Upper lobe of left lung (tissue), 6 donors: Measurements from ENCODE around the gene GLIPR2. TPM values are rescaled to one million over a fixed set of nuclear protein-coding genes. Genes with fewer than 3 reads are reported as not detected.

Experiments
- ATAC-seq, 2 donors: fragments of 200-7000 bp; cut with Tn5 transposase; one replicate each; pipeline ENCODE4 v1.9.1; 2022; ENCODE audit warnings: mild to moderate bottlenecking in 2 of 2, moderate library complexity in 2 of 2; ENCODE audit not compliant: low FRiP score in 2 of 2
- DNase-seq, 2 donors: peaks; one replicate each; pipeline ENCODE4 v3.0.0-alpha.2; 2019 to 2020
- H3K27ac ChIP-seq, 4 donors: fragments of 200-600 bp; sonication (generic); one replicate each; pipeline ENCODE4 v1.5.1; 2016 to 2019
- H3K27me3 ChIP-seq, 4 donors: fragments of 200-600 bp; sonication (generic); one replicate each; pipeline ENCODE4 v1.5.1; 2017 to 2019
- H3K36me3 ChIP-seq, 4 donors: fragments of 200-600 bp; sonication (generic); one replicate each; pipeline ENCODE4 v1.5.1; 2016 to 2019
- H3K4me1 ChIP-seq, 4 donors: fragments of 200-600 bp; sonication (generic); one replicate each; pipeline ENCODE4 v1.5.1; 2018 to 2019
- H3K4me3 ChIP-seq, 4 donors: fragments of 200-600 bp; sonication (generic); one replicate each; pipeline ENCODE4 v1.5.1; 2017 to 2019; ENCODE audit warnings: mild to moderate bottlenecking in 2 of 4, moderate library complexity in 1 of 4
- H3K9me3 ChIP-seq, 4 donors: fragments of 200-600 bp; sonication (generic); one replicate each; pipeline ENCODE4 v1.5.1; 2018 to 2019
- EP300 ChIP-seq, 4 donors: sonication (generic); formaldehyde crosslinking; IDR thresholded peaks; one replicate each; pipeline ENCODE4 v1.5.1; 2017; ENCODE audit warnings: antibody characterized with exemption in 4 of 4, control low read depth in 2 of 4
- POLR2A ChIP-seq, 4 donors: fragments of 450-650 bp; IDR thresholded peaks; one replicate each; pipeline ENCODE4 v1.5.1; 2016 to 2017; ENCODE audit warnings: antibody characterized with exemption in 4 of 4, mild to moderate bottlenecking in 2 of 4
- POLR2AphosphoS5 ChIP-seq, 2 donors: sonication (generic); formaldehyde crosslinking; IDR thresholded peaks; one replicate each; pipeline ENCODE4 v1.5.1; 2017; ENCODE audit warnings: antibody characterized with exemption in 2 of 2
- WGBS, 2 donors: methylation state at CpG; one replicate each; pipeline ENCODE4 v1.1.5; 2017 to 2018; 5-methylcytosine and 5-hydroxymethylcytosine counted together
- total RNA-seq, 6 donors: library from RNA; depleted of rRNA in 4 of 6; stranded (reverse); fragments of >200 nt in 4 of 6; gene quantifications; one replicate each; pipeline versions ENCODE4 v1.1.0 to v1.2.1, GENCODE V29; 2016 to 2021
- TF ChIP-seq, protein P1 (sequence below), 6 experiments: fragments of 450-650 bp in 4 of 6; fragments of 200-600 bp in 2 of 6; sonication (generic) in 2 of 6; IDR thresholded peaks; one replicate each; pipeline ENCODE4 v1.5.1; 2016 to 2019; ENCODE audit warnings: antibody characterized with exemption in 6 of 6
- donor health status: DM: no; HTN: no; CAD: no; lungs with moderate emphysema.
- donor health status: DM: no; HTN: yes; CAD: no; lungs with severe emphysema.

Gene GLIPR2
- total RNA-seq, 6 donors from 2014 or later, result 39.6 to 131 (median 66.0) TPM

DNA sequence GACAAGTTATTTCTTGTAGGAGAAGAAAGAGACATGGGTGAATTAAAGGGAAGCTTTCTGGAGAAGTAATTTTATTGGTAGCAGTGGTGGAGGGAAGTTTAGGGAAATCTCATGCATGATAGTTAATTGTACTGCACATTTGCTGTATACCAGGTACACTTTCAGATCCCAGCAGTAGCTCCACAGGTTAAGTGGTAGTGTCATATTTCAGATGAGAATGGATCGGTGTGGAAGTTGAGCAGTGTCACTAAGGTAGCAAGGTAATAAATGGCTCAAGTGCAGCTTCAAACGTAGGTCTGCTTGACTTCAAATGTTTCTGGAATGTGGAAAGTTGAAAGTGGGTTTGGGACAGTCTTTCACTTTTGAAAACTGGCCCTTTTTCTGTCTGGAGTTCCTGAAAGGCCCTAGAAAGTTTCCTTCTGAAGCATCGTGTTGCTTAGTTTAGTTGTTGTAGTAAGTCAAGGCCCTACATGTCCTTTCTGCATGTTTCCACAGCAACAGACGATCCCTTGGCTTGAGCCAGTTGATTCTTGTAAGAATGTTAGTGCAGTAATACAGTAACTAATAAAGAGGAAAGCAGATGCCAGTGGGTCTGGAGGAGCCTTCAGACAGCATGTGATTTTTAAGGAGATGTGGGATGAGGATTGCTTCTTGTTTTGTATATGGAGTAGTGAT is 57.9 kb downstream of the GLIPR2 start:
- H3K9me3 ChIP-seq, result no peaks in the 10 kb centered on the region
- peaks cover 33 to 54% (median 37%) of the 10 kb centered on the region in 4 donors for H3K4me1 ChIP-seq
- ATAC-seq, result no peak
- DNase-seq, result no peak
- peaks cover 9 to 46% (median 19%) of the 10 kb centered on the region in 4 donors for H3K36me3 ChIP-seq
- peak overlapping the region in 1 of 4 donors; percentile 90 for H3K4me3 ChIP-seq
- no peaks in the 10 kb centered on the region for H3K27me3 ChIP-seq
- H3K27ac ChIP-seq, result peak overlapping the region in 3 of 4 donors; percentile 1 to 42 (median 20)
- TF ChIP-seq POLR2A (IDR thresholded peaks at IDR 0.05) (no peak), POLR2AphosphoS5 (IDR thresholded peaks at IDR 0.05) (no peak), EP300 (IDR thresholded peaks at IDR 0.05) (no peak)
- TF ChIP-seq, protein P1, sequence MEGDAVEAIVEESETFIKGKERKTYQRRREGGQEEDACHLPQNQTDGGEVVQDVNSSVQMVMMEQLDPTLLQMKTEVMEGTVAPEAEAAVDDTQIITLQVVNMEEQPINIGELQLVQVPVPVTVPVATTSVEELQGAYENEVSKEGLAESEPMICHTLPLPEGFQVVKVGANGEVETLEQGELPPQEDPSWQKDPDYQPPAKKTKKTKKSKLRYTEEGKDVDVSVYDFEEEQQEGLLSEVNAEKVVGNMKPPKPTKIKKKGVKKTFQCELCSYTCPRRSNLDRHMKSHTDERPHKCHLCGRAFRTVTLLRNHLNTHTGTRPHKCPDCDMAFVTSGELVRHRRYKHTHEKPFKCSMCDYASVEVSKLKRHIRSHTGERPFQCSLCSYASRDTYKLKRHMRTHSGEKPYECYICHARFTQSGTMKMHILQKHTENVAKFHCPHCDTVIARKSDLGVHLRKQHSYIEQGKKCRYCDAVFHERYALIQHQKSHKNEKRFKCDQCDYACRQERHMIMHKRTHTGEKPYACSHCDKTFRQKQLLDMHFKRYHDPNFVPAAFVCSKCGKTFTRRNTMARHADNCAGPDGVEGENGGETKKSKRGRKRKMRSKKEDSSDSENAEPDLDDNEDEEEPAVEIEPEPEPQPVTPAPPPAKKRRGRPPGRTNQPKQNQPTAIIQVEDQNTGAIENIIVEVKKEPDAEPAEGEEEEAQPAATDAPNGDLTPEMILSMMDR (IDR thresholded peaks at IDR 0.05), result no peak
- WGBS, 2 donors, result 46 to 48% methylated on average over 4 of the region's 4 CpGs

DNA sequence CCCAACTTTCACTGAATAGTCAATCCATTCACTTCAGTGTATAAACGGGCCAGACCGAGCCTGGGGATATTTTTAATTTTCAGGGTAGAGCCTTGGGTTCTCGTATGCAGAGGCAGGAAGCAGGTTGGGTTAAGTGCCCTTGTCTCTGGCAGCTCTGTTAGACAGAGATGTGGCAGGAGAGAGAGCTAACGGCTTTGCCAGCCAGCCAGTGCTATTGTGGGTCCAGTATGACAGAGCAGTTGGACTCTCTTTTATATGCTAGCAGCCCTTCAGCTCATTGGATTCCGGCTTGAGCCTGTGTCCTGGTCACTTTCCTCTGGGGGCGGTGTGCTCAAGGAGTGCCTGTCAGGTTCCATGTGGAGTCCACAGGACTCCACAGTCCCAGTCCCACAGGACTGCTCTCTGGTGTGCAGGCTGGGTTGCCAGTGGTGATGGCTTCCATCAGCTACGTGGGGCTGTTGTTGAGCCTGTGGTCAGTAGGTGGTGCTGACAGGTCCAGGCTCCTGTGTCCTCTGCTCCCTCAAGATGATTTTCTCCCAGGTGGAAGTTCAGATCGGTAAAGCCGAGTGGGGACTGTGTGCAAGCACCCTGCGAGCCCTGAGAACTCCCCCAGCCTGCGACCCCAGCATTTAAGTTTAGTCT is 68.5 kb downstream of the GLIPR2 start:
- Histone ChIP-seq H3K4me3 (no peak overlapping the region), H3K4me1 (peaks cover 8 to 24% (median 14%) of the 10 kb centered on the region in 4 donors), H3K9me3 (no peaks in the 10 kb centered on the region), H3K27ac (no peak overlapping the region), H3K36me3 (peaks cover 52 to 99% (median 85%) of the 10 kb centered on the region in 4 donors), H3K27me3 (no peaks in the 10 kb centered on the region)
- ATAC-seq (no peak), DNase-seq (no peak)
- TF ChIP-seq POLR2AphosphoS5 (IDR thresholded peaks at IDR 0.05), result no peak
- TF ChIP-seq EP300 (IDR thresholded peaks at IDR 0.05), result no peak
- TF ChIP-seq, protein P1 (IDR thresholded peaks at IDR 0.05), result no peak
- no peak for TF ChIP-seq POLR2A (IDR thresholded peaks at IDR 0.05)
- WGBS, 2 donors, result 87 to 88% methylated on average over 9 to 11 of the region's 11 CpGs

DNA sequence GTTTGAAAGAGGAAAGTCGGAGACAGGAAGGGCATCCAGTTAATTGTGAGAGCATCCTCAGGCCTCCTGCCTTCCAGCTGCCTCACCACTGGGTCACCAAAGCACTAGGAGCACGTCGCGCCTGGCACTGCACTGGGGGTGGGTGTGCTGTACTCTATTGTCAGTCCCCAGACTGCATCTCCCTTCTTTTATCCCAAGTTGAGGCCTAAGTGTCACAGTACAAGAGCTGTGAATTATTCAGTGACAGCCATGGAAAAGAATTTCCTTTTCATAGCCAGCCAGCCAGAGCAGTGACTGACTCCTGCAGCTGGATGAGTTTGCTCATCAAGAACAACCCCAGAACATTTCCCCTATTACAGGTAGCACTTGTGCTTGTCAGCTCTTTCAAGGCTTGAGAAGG is 70.5 kb downstream of the GLIPR2 start:
- 85 to 87% methylated on average over 3 to 4 of the region's 4 CpGs for WGBS, 2 donors
- no peak overlapping the region for H3K4me3 ChIP-seq
- peaks cover 14 to 37% (median 28%) of the 10 kb centered on the region in 4 donors for H3K4me1 ChIP-seq
- no peaks in the 10 kb centered on the region for H3K9me3 ChIP-seq
- no peak for ATAC-seq
- peaks cover 49 to 99% (median 81%) of the 10 kb centered on the region in 4 donors for H3K36me3 ChIP-seq
- no peak for DNase-seq
- TF ChIP-seq POLR2A (IDR thresholded peaks at IDR 0.05), result no peak
- TF ChIP-seq POLR2AphosphoS5 (IDR thresholded peaks at IDR 0.05), result no peak
- TF ChIP-seq, protein P1 (IDR thresholded peaks at IDR 0.05), result no peak
- TF ChIP-seq EP300 (IDR thresholded peaks at IDR 0.05), result no peak
- H3K27me3 ChIP-seq, result no peaks in the 10 kb centered on the region
- H3K27ac ChIP-seq, result peak overlapping the region in 3 of 4 donors; percentile 9 to 51 (median 41)

DNA sequence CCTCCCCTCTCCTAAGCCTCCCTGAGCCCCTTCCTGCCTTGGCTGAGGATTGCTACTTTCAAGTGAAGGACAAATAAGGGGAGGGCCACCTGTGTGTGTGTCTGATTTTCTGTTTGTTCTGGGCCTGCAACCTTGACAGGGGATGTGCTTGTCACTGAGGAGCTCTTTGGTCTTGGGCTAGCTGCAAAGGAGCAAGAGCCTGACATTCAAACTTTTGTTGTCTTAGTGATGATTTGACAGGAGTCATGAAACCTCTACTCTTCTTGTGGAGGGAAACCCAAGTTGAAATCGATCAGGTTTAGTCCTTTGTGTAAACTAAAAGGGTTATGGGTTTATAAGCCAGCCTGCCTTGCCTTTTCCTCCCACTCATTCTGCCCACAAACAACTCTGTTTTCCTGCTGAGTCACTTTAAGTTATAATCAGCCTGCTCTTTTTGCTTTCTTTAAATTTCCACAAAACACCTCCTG is 71.0 kb downstream of the GLIPR2 start:
- ATAC-seq, result no peak
- Histone ChIP-seq H3K36me3 (peaks cover 45 to 99% (median 81%) of the 10 kb centered on the region in 4 donors), H3K4me1 (peaks cover 14 to 37% (median 28%) of the 10 kb centered on the region in 4 donors), H3K4me3 (no peak overlapping the region), H3K9me3 (no peaks in the 10 kb centered on the region), H3K27ac (peak overlapping the region in 3 of 4 donors; percentile 9 to 51 (median 41)), H3K27me3 (no peaks in the 10 kb centered on the region)
- TF ChIP-seq POLR2AphosphoS5 (IDR thresholded peaks at IDR 0.05) (no peak), EP300 (IDR thresholded peaks at IDR 0.05) (no peak), POLR2A (IDR thresholded peaks at IDR 0.05) (no peak)
- TF ChIP-seq, protein P1 (IDR thresholded peaks at IDR 0.05), result no peak
- no peak for DNase-seq
- 23% methylated on average over 1 of the region's 1 CpG for WGBS, 2 donors
